Ishikawa (cell line): ENCODE results near the gene MAML1.

Experiments
- CEBPB ChIP-seq: IDR thresholded peaks from 2 replicates; pipeline ENCODE4 v1.6.1; 2012
- CREB1 ChIP-seq: IDR thresholded peaks from 2 replicates; pipeline ENCODE4 v1.6.1; 2012; ENCODE audit warnings: low read depth
- EGR1 ChIP-seq: IDR thresholded peaks from 2 replicates; pipeline ENCODE4 v1.6.1; 2012
- EP300 ChIP-seq: IDR thresholded peaks from 2 replicates; pipeline ENCODE4 v1.6.1; 2012; ENCODE audit warnings: borderline replicate concordance
- FOXM1 ChIP-seq: IDR thresholded peaks from 2 replicates; pipeline ENCODE4 v1.6.1; 2012; ENCODE audit warnings: low read depth, borderline replicate concordance
- NFIC ChIP-seq: IDR thresholded peaks from 2 replicates; pipeline ENCODE4 v1.6.1; 2012
- RAD21 ChIP-seq: IDR thresholded peaks from 2 replicates; pipeline ENCODE4 v1.6.1; 2012; ENCODE audit warnings: low read depth
- TAF1 ChIP-seq: IDR thresholded peaks from 2 replicates; pipeline ENCODE4 v1.6.1; 2012; ENCODE audit warnings: low read depth, mild to moderate bottlenecking
- TCF12 ChIP-seq: IDR thresholded peaks from 2 replicates; pipeline ENCODE4 v1.6.1; 2012; ENCODE audit warnings: low read depth
- TEAD4 ChIP-seq: IDR thresholded peaks from 2 replicates; pipeline ENCODE4 v1.6.1; 2012
- YY1 ChIP-seq: IDR thresholded peaks from 2 replicates; pipeline ENCODE4 v1.6.1; 2012; ENCODE audit warnings: low read depth
- ZBTB7A ChIP-seq: IDR thresholded peaks from 2 replicates; pipeline ENCODE4 v1.6.1; 2012; ENCODE audit warnings: low read depth
- TF ChIP-seq, protein P1 (sequence below): IDR thresholded peaks from 2 replicates; pipeline ENCODE4 v1.6.1; 2012
- TF ChIP-seq, protein P2 (sequence below): IDR thresholded peaks from 2 replicates; pipeline ENCODE4 v1.6.1; 2012; ENCODE audit warnings: low read depth, mild to moderate bottlenecking
- TF ChIP-seq, protein P3 (sequence below): IDR thresholded peaks from 2 replicates; pipeline ENCODE4 v1.6.1; 2012

The MAML1 gene

DNA sequence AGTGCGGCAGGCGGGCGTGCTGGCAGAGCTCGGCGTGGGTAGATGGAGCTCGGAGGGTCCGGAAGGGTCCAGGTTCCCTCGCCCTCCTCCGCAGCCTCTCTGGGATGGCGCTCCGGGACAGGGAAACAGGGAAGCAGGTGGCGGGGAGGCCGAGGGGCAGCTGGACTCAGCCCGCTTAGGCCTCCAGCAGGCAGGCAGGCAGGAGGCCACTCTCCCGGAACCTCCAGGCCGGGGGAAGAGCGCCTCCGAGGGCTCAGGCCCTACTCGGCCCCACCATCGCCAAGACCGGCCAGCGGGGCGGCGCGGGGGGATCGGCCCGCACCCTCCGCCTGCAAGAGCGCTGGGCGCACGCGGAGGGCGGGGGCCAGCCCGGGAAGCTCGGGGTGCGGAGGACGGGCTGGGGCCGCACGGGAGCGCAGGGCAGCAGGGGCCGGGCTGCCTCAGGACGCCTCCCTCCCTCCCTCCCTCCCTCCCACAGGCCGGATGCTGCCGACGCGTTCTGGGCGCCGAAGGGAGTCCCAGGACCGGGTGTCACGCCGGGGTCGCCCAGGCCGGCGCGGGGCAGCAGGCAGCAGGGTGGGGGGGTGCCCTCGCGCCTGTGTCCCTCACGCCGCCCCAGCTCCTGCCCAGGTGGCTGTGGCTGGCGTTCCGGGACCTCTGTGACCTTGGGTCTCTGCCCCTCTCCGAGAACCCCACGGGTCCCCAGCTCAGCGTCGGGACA, 73.1 kb downstream of the MAML1 start:
- TF ChIP-seq, protein P1, sequence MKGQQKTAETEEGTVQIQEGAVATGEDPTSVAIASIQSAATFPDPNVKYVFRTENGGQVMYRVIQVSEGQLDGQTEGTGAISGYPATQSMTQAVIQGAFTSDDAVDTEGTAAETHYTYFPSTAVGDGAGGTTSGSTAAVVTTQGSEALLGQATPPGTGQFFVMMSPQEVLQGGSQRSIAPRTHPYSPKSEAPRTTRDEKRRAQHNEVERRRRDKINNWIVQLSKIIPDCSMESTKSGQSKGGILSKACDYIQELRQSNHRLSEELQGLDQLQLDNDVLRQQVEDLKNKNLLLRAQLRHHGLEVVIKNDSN, result no peak
- TF ChIP-seq EGR1, result no peak
- TF ChIP-seq EP300, result no peak
- TF ChIP-seq, protein P2, sequence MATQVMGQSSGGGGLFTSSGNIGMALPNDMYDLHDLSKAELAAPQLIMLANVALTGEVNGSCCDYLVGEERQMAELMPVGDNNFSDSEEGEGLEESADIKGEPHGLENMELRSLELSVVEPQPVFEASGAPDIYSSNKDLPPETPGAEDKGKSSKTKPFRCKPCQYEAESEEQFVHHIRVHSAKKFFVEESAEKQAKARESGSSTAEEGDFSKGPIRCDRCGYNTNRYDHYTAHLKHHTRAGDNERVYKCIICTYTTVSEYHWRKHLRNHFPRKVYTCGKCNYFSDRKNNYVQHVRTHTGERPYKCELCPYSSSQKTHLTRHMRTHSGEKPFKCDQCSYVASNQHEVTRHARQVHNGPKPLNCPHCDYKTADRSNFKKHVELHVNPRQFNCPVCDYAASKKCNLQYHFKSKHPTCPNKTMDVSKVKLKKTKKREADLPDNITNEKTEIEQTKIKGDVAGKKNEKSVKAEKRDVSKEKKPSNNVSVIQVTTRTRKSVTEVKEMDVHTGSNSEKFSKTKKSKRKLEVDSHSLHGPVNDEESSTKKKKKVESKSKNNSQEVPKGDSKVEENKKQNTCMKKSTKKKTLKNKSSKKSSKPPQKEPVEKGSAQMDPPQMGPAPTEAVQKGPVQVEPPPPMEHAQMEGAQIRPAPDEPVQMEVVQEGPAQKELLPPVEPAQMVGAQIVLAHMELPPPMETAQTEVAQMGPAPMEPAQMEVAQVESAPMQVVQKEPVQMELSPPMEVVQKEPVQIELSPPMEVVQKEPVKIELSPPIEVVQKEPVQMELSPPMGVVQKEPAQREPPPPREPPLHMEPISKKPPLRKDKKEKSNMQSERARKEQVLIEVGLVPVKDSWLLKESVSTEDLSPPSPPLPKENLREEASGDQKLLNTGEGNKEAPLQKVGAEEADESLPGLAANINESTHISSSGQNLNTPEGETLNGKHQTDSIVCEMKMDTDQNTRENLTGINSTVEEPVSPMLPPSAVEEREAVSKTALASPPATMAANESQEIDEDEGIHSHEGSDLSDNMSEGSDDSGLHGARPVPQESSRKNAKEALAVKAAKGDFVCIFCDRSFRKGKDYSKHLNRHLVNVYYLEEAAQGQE, result no peak

DNA sequence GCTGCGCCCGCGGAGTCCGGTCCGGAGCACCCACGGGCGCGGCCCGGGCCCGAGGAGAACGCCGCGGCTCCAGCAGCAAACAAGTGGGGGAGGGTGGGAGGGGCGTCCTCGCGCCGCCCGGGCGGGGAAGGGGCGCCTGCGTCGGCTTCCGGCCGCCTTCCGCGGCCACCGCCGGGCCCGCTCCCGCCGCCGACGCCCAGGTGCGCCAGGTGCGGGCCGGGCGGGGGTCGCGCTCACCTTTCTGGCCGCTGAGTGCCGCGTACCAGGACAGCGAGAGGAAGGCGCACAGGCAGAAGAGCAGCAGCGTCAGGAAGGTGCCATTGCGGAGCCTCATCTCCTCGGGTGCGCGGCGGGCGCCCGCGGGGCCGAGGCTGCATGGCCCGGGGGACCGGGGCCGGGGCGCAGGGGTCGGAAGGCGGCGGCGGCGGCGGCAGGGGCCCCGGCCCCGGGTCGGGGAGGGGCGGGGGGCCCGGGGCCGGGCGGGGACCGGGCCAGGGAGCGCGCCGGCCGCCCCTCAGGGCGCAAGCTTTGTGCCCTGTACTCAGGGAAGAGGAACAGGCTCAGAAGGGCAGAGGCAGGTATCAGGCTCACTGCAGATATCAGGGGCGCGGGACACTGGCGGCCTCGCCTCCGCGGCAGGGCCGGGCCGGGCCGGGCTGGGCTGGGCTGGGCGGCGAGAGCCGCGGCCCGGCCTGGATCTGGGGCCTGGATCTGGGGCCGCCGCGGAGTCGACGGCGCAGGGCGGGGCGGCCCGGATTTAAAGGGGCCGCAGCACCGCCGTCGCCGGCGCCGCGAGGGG, 73.8 kb downstream of the MAML1 start, which contains the start of gene MGAT4B:
Gene MGAT4B (minus strand): TSS at position 617 of the 799 bp plus-strand sequence. CDS start 283 bp downstream, at position 334.
- no peak for TF ChIP-seq CEBPB
- peak; percentile 57; the same call in 1 of the 2 replicates for TF ChIP-seq TAF1

DNA sequence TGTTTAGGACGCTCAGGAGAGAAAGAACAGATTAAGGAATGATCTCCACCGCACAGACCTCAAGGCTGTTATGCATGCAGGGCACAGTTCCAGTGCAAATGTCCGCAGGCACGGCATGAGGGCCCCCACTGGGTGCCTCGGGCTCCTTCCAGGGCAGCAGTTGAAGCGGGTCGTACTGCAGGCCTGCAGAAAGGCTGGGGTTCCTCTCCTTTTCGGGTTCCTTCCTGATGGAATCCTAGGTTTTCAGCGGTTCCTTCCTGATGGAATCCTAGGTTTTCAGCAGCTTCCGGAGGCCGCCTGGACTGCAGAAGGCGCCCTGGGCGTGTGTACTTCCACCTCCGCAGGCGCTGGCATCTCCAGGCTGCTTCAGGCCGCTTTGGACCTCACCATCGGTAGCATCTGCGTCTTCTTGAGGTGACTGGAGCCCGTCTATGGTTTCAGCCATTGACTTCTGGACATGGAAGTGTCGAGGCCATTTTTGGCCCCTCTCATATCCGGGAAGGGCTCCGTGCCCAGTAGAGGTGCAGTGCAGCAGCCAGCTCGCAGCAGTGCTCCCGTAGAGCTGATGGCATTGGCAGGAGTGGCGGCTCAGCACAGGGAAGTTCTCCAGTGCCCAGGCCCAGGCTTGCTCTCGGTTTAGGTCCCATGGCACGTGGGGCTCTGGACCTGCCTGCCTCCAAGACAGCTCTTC, 79.7 kb downstream of the MAML1 start:
- no peak for TF ChIP-seq FOXM1
- TF ChIP-seq TEAD4, result no peak
- no peak for TF ChIP-seq CEBPB
- TF ChIP-seq CREB1, result no peak
- TF ChIP-seq TAF1, result no peak
- TF ChIP-seq NFIC, result no peak
- TF ChIP-seq, protein P2, result no peak
- no peak for TF ChIP-seq TCF12
- TF ChIP-seq, protein P1, result no peak
- no peak for TF ChIP-seq EP300
- TF ChIP-seq YY1, result no peak
- no peak for TF ChIP-seq RAD21
- TF ChIP-seq, protein P3, sequence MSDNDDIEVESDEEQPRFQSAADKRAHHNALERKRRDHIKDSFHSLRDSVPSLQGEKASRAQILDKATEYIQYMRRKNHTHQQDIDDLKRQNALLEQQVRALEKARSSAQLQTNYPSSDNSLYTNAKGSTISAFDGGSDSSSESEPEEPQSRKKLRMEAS, result no peak
- no peak for TF ChIP-seq ZBTB7A
- no peak for TF ChIP-seq EGR1

DNA sequence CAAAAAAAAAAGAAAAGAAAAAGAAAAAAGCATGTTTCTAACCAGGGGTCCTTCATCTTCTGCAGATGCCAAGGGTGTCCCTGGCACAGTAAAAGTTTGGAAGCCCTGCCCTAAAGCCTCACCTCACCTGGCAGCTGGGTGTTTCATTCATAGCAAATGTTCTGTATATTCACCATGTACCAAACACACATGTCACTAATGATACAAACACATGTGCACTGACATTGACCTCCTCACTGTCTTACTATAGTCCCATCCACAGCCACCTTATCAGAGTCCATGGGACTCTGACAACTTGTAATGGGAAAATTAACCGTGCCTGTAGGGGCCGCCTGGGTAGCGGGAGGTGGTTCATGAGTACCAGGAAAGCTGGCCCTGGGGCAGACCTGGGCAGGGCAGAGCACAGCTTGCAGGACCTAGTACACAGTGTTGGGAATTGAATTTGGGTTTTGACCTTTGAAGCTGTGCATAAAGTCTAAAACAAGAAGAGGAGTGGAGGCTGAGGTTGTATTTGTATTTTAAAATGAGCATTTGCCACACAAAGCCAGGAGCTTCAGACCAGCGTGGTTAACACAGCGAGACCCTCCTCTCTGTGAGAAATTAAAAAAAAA, 80.5 kb downstream of the MAML1 start:
- TF ChIP-seq TCF12, result no peak

DNA sequence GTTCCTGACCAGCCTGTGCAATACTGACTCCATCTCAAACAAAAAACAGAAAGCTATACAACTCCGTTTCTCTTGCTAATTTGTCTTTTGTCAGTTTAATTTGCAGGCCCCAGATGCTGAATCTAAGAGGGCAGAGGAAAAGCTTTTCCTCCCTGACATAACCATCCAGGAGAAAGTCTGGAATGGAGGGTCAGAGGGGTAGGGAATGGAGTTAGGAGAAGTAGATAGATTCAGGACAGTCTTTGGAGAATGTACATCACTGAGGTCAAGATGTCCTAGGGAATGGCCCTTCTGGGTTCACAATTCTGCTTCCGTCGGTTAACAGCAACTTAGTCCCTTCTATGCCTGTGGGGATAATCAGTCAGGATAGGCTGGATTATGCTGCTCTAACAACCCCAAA, 81.5 kb downstream of the MAML1 start:
- TF ChIP-seq CREB1 (no peak), NFIC (no peak), EP300 (no peak), FOXM1 (no peak), CEBPB (no peak), TCF12 (no peak), TAF1 (no peak), TEAD4 (no peak), EGR1 (no peak), YY1 (no peak), RAD21 (no peak), ZBTB7A (no peak)
- TF ChIP-seq, protein P1, result no peak
- TF ChIP-seq, protein P2, result no peak
- TF ChIP-seq, protein P3, result no peak
